ENCODE measurements around the gene AOPEP.

Gene AOPEP

GRCh38 chr9:95007226-95007869 is 280.8 kb downstream of the AOPEP start:
- CTCF ChIA-PET, result interaction anchor here (0.9 to 1.1 kb wide), 2 partner anchors 11 to 224 kb away, joined by 3 read pairs; no protein-coding TSS in a partner anchor
- no peaks in the 10 kb centered on the region for H3K9me3 ChIP-seq (ENCODE audit: control extremely low read depth in 1 of 5, control insufficient read depth in 4 of 5, insufficient read depth in 2 of 5, low read depth in 1 of 5, low read length in 4 of 5)
- H3K4me1 ChIP-seq (ENCODE audit: control extremely low read depth in 1 of 4, control insufficient read depth in 4 of 4, insufficient read depth in 4 of 4, low read length in 3 of 4), result peaks cover 6 to 42% (median 8%) of the 10 kb centered on the region in 4 experiments
- peak overlapping the region in 1 of 7 experiments; percentile 1 for H3K4me3 ChIP-seq (ENCODE audit: control insufficient read depth in 1 of 7, extremely low read depth in 1 of 7, insufficient read depth in 4 of 7, low read depth in 2 of 7, low read length in 6 of 7)
- POLR2A ChIA-PET, result no interaction called here
- no peak overlapping the region for H3K27ac ChIP-seq (ENCODE audit: insufficient read depth in 1 of 2, low read depth in 1 of 2, low read length in 2 of 2, poor library complexity in 1 of 2, severe bottlenecking in 2 of 2)
- peaks cover 0 to 4% (median under 1%) of the 10 kb centered on the region in 4 experiments for H3K36me3 ChIP-seq (ENCODE audit: control insufficient read depth in 4 of 4, insufficient read depth in 4 of 4, low read length in 3 of 4)
- DNase-seq, result no peak
- H3K27me3 ChIP-seq (replicated peaks in 2 of 5; ENCODE audit: control insufficient read depth in 4 of 5, insufficient read depth in 5 of 5, low read length in 4 of 5), result peaks cover 0 to 4% (median 3%) of the 10 kb centered on the region in 5 experiments
- 66% methylated on average over 2 of the region's 5 CpGs for WGBS (ENCODE audit: insufficient coverage)

- peak in 1 of 3 donors; percentile 21 for DNase-seq
These were observed 281.8 kb downstream of the AOPEP start for GRCh38 chr9:95008151-95008771.

GRCh38 chr9:95009459-95009858 is 283.0 kb downstream of the AOPEP start:
- peaks cover 0 to 4% (median under 1%) of the 10 kb centered on the region in 4 experiments for H3K36me3 ChIP-seq (ENCODE audit: control insufficient read depth in 4 of 4, insufficient read depth in 4 of 4, low read length in 3 of 4)
- no peaks in the 10 kb centered on the region for H3K9me3 ChIP-seq (ENCODE audit: control extremely low read depth in 1 of 5, control insufficient read depth in 4 of 5, insufficient read depth in 2 of 5, low read depth in 1 of 5, low read length in 4 of 5)
- no peak overlapping the region for H3K4me3 ChIP-seq (ENCODE audit: control insufficient read depth in 1 of 7, extremely low read depth in 1 of 7, insufficient read depth in 4 of 7, low read depth in 2 of 7, low read length in 6 of 7)
- ChIA-PET CTCF (no interaction called here), POLR2A (no interaction called here)
- H3K27ac ChIP-seq (ENCODE audit: insufficient read depth in 1 of 2, low read depth in 1 of 2, low read length in 2 of 2, poor library complexity in 1 of 2, severe bottlenecking in 2 of 2), result no peak overlapping the region
- DNase-seq, result no peak
- 98% methylated on average over 5 of the region's 5 CpGs for WGBS (ENCODE audit: insufficient coverage)
- H3K4me1 ChIP-seq (ENCODE audit: control extremely low read depth in 1 of 4, control insufficient read depth in 4 of 4, insufficient read depth in 4 of 4, low read length in 3 of 4), result peaks cover 0 to 26% (median 2%) of the 10 kb centered on the region in 4 experiments
- H3K27me3 ChIP-seq (replicated peaks in 2 of 5; ENCODE audit: control insufficient read depth in 4 of 5, insufficient read depth in 5 of 5, low read length in 4 of 5), result no peaks in the 10 kb centered on the region

More at GRCh38 chr9:95008151-95008771, 281.8 kb downstream of the AOPEP start:
- Histone ChIP-seq H3K4me1 (ENCODE audit: control extremely low read depth in 1 of 4, control insufficient read depth in 4 of 4, insufficient read depth in 4 of 4, low read length in 3 of 4) (peaks cover 4 to 36% (median 7%) of the 10 kb centered on the region in 4 experiments), H3K9me3 (ENCODE audit: control extremely low read depth in 1 of 5, control insufficient read depth in 4 of 5, insufficient read depth in 2 of 5, low read depth in 1 of 5, low read length in 4 of 5) (no peaks in the 10 kb centered on the region), H3K27me3 (replicated peaks in 2 of 5; ENCODE audit: control insufficient read depth in 4 of 5, insufficient read depth in 5 of 5, low read length in 4 of 5) (peaks cover 0 to 4% (median 0%) of the 10 kb centered on the region in 5 experiments), H3K36me3 (ENCODE audit: control insufficient read depth in 4 of 4, insufficient read depth in 4 of 4, low read length in 3 of 4) (peaks cover 0 to 4% (median under 1%) of the 10 kb centered on the region in 4 experiments), H3K4me3 (ENCODE audit: control insufficient read depth in 1 of 7, extremely low read depth in 1 of 7, insufficient read depth in 4 of 7, low read depth in 2 of 7, low read length in 6 of 7) (peak overlapping the region in 1 of 7 experiments; percentile 48), H3K27ac (ENCODE audit: insufficient read depth in 1 of 2, low read depth in 1 of 2, low read length in 2 of 2, poor library complexity in 1 of 2, severe bottlenecking in 2 of 2) (no peak overlapping the region)
- WGBS (ENCODE audit: insufficient coverage), result 49% methylated on average over 12 of the region's 15 CpGs
- CTCF ChIA-PET, result interaction anchor here (1.1 kb wide), 1 partner anchor 225 kb away, joined by 3 read pairs; no protein-coding TSS in a partner anchor
- POLR2A ChIA-PET, result no interaction called here

- no peaks in the 10 kb centered on the region for H3K27me3 ChIP-seq (replicated peaks in 2 of 5; ENCODE audit: control insufficient read depth in 4 of 5, insufficient read depth in 5 of 5, low read length in 4 of 5)
- whole genome bisulfite sequencing (ENCODE audit: insufficient coverage), result 100% methylated on average over 2 of the region's 5 CpGs
- no peak overlapping the region for H3K4me3 ChIP-seq (ENCODE audit: control insufficient read depth in 1 of 7, extremely low read depth in 1 of 7, insufficient read depth in 4 of 7, low read depth in 2 of 7, low read length in 6 of 7)
- ChIA-PET POLR2A (no interaction called here), CTCF (no interaction called here)
- H3K4me1 ChIP-seq (ENCODE audit: control extremely low read depth in 1 of 4, control insufficient read depth in 4 of 4, insufficient read depth in 4 of 4, low read length in 3 of 4), result peaks cover 0 to 26% (median under 1%) of the 10 kb centered on the region in 4 experiments
- peaks cover 0 to 4% (median under 1%) of the 10 kb centered on the region in 4 experiments for H3K36me3 ChIP-seq (ENCODE audit: control insufficient read depth in 4 of 4, insufficient read depth in 4 of 4, low read length in 3 of 4)
- H3K9me3 ChIP-seq (ENCODE audit: control extremely low read depth in 1 of 5, control insufficient read depth in 4 of 5, insufficient read depth in 2 of 5, low read depth in 1 of 5, low read length in 4 of 5), result no peaks in the 10 kb centered on the region
- no peak for DNase-seq
- no peak overlapping the region for H3K27ac ChIP-seq (ENCODE audit: insufficient read depth in 1 of 2, low read depth in 1 of 2, low read length in 2 of 2, poor library complexity in 1 of 2, severe bottlenecking in 2 of 2)
These were observed 283.9 kb downstream of the AOPEP start for GRCh38 chr9:95010431-95010838.

GRCh38 chr9:95012035-95012708 is 285.7 kb downstream of the AOPEP start:
- DNase-seq, result no peak
- H3K27ac ChIP-seq (ENCODE audit: insufficient read depth in 1 of 2, low read depth in 1 of 2, low read length in 2 of 2, poor library complexity in 1 of 2, severe bottlenecking in 2 of 2), result no peak overlapping the region
- CTCF ChIA-PET, result no interaction called here
- no peak overlapping the region for H3K4me3 ChIP-seq (ENCODE audit: control insufficient read depth in 1 of 7, extremely low read depth in 1 of 7, insufficient read depth in 4 of 7, low read depth in 2 of 7, low read length in 6 of 7)
- H3K27me3 ChIP-seq (replicated peaks in 2 of 5; ENCODE audit: control insufficient read depth in 4 of 5, insufficient read depth in 5 of 5, low read length in 4 of 5), result no peaks in the 10 kb centered on the region
- WGBS (ENCODE audit: insufficient coverage), result 100% methylated on average over 3 of the region's 7 CpGs
- POLR2A ChIA-PET, result no interaction called here
- peaks cover 0 to 12% (median 0%) of the 10 kb centered on the region in 4 experiments for H3K4me1 ChIP-seq (ENCODE audit: control extremely low read depth in 1 of 4, control insufficient read depth in 4 of 4, insufficient read depth in 4 of 4, low read length in 3 of 4)
- H3K9me3 ChIP-seq (ENCODE audit: control extremely low read depth in 1 of 5, control insufficient read depth in 4 of 5, insufficient read depth in 2 of 5, low read depth in 1 of 5, low read length in 4 of 5), result no peaks in the 10 kb centered on the region
- H3K36me3 ChIP-seq (ENCODE audit: control insufficient read depth in 4 of 4, insufficient read depth in 4 of 4, low read length in 3 of 4), result peaks cover 0 to 12% (median under 1%) of the 10 kb centered on the region in 4 experiments

GRCh38 chr9:95012902-95013301 is 286.4 kb downstream of the AOPEP start:
- WGBS (ENCODE audit: insufficient coverage), result no CpG with 5 or more reads among the region's 3 CpGs
- Histone ChIP-seq H3K4me1 (ENCODE audit: control extremely low read depth in 1 of 4, control insufficient read depth in 4 of 4, insufficient read depth in 4 of 4, low read length in 3 of 4) (peaks cover 0 to 14% (median 0%) of the 10 kb centered on the region in 4 experiments), H3K36me3 (ENCODE audit: control insufficient read depth in 4 of 4, insufficient read depth in 4 of 4, low read length in 3 of 4) (peaks cover 0 to 12% (median under 1%) of the 10 kb centered on the region in 4 experiments), H3K27ac (ENCODE audit: insufficient read depth in 1 of 2, low read depth in 1 of 2, low read length in 2 of 2, poor library complexity in 1 of 2, severe bottlenecking in 2 of 2) (no peak overlapping the region), H3K9me3 (ENCODE audit: control extremely low read depth in 1 of 5, control insufficient read depth in 4 of 5, insufficient read depth in 2 of 5, low read depth in 1 of 5, low read length in 4 of 5) (no peaks in the 10 kb centered on the region), H3K27me3 (replicated peaks in 2 of 5; ENCODE audit: control insufficient read depth in 4 of 5, insufficient read depth in 5 of 5, low read length in 4 of 5) (no peaks in the 10 kb centered on the region), H3K4me3 (ENCODE audit: control insufficient read depth in 1 of 7, extremely low read depth in 1 of 7, insufficient read depth in 4 of 7, low read depth in 2 of 7, low read length in 6 of 7) (no peak overlapping the region)
- ChIA-PET CTCF (interaction anchor here (0.6 kb wide), 1 partner anchor 20 kb away, joined by 3 read pairs; no protein-coding TSS in a partner anchor), POLR2A (no interaction called here)
- no peak for DNase-seq
